ENCODE results near the gene SORCS1.

The SORCS1 gene

DNA sequence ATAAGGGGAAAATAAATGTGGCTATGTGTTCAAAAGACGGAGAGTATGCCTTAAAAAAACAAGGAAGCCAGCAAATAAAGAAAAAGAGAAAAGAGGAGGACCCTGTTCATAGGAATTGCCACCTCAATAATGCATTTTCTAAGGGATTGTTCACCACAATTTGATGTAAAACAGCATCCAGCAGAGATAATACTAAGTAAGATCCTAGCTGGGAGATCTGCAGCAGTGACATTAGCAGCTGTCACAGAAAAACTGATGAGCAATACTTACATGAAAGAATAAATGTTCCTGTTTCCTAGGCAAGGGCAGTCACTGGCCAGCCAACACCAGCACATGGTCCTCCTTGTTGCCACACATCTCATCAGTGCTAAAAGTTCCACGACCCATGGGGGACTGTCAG lies 391.5 kb downstream of the SORCS1 start (continued):
- TF ChIP-seq, protein P1, sequence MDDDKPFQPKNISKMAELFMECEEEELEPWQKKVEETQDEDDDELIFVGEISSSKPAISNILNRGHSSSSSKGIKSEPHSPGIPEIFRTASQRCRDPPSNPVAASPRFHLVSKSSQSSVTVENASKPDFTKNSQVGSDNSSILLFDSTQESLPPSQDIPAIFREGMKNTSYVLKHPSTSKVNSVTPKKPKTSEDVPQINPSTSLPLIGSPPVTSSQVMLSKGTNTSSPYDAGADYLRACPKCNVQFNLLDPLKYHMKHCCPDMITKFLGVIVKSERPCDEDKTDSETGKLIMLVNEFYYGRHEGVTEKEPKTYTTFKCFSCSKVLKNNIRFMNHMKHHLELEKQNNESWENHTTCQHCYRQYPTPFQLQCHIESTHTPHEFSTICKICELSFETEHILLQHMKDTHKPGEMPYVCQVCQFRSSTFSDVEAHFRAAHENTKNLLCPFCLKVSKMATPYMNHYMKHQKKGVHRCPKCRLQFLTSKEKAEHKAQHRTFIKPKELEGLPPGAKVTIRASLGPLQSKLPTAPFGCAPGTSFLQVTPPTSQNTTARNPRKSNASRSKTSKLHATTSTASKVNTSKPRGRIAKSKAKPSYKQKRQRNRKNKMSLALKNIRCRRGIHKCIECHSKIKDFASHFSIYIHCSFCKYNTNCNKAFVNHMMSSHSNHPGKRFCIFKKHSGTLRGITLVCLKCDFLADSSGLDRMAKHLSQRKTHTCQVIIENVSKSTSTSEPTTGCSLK (tag by site-specific recombination; IDR thresholded peaks at IDR 0.05): no peak
- no peak for TF ChIP-seq ZBTB1 (tag by site-specific recombination; IDR thresholded peaks at IDR 0.05)

DNA sequence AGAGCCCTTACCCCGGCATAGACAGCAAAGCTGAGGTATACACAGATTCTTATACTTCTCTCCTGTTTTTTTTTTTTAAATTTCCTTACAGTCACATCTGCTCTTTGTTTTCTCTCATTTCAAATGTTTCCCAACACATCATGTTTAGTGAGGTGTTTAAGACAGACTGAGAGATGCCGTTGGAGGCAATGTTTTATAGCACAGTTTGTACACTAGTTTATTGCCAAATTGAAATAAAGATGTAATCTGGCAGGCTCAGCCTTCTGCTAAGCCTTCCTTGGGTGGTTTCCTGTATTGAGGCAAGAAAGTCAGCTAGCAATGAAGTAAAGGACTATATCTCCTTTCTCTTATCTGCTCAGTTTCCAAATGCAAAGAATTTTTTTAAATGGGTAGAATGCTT lies 393.4 kb downstream of the SORCS1 start:
- Histone ChIP-seq H3K4me3 (ENCODE audit: low read depth, low read length) (no peak overlapping the region), H3K36me3 (ENCODE audit: control insufficient read depth in 2 of 2, insufficient read depth in 1 of 2, low read length in 2 of 2) (no peaks in the 10 kb centered on the region), H3K9me3 (ENCODE audit: control insufficient read depth, insufficient read depth, low read depth, low read length) (no peaks in the 10 kb centered on the region), H3K4me1 (ENCODE audit: control insufficient read depth, insufficient read depth, low read length) (no peaks in the 10 kb centered on the region), H3K27ac (ENCODE audit: extremely low read depth, low read depth, low read length) (no peak overlapping the region)
- ChIA-PET CTCF (no interaction called here), POLR2A (no interaction called here)
- TF ChIP-seq SCRT2 (tag by site-specific recombination; IDR thresholded peaks at IDR 0.05): no peak
- no peak for TF ChIP-seq ZNF558 (tag by site-specific recombination; IDR thresholded peaks at IDR 0.05)
- no peak for TF ChIP-seq ZNF311 (tag by site-specific recombination; IDR thresholded peaks at IDR 0.05; ENCODE audit: borderline replicate concordance)
- TF ChIP-seq ZNF221 (tag by site-specific recombination; IDR thresholded peaks at IDR 0.05; ENCODE audit: borderline replicate concordance): no peak
- TF ChIP-seq RBAK (tag by site-specific recombination; IDR thresholded peaks at IDR 0.05): no peak
- TF ChIP-seq, protein P2, sequence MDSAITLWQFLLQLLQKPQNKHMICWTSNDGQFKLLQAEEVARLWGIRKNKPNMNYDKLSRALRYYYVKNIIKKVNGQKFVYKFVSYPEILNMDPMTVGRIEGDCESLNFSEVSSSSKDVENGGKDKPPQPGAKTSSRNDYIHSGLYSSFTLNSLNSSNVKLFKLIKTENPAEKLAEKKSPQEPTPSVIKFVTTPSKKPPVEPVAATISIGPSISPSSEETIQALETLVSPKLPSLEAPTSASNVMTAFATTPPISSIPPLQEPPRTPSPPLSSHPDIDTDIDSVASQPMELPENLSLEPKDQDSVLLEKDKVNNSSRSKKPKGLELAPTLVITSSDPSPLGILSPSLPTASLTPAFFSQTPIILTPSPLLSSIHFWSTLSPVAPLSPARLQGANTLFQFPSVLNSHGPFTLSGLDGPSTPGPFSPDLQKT (IDR thresholded peaks at IDR 0.05; ENCODE audit: borderline replicate concordance, low read depth, low read length): no peak
- TF ChIP-seq ZNF777 (tag by site-specific recombination; IDR thresholded peaks at IDR 0.05; ENCODE audit: borderline replicate concordance): no peak
- TF ChIP-seq ZNF623 (tag by site-specific recombination; IDR thresholded peaks at IDR 0.05): no peak
- no peak for TF ChIP-seq ZNF16 (tag by site-specific recombination; IDR thresholded peaks at IDR 0.05; ENCODE audit: low read depth)
- no peak for TF ChIP-seq HOXC10 (CRISPR knock-in tag; IDR thresholded peaks at IDR 0.05)
- no peak for TF ChIP-seq ZNF544 (tag by site-specific recombination; IDR thresholded peaks at IDR 0.05)

DNA sequence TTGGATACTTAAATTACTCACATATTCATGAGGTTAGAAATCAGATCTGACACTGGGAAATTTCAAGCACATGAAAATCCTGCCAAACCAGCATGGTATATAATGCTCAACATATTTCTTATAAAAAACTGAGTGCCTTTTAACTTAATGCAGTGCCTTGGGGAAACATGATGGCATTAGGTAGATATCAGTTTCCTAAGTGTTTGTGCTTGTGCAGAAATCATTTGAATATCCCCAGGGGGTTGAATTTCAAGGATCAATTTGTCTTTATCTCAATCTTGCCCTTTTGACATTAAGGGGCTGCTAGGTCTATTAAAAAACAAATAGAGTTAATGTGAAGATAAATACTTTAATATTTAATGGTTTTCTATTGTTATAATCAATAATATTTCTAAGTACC lies 396.3 kb downstream of the SORCS1 start:
- no peak overlapping the region for H3K27ac ChIP-seq (ENCODE audit: extremely low read depth, low read depth, low read length)
- ChIA-PET POLR2A (no interaction called here), CTCF (no interaction called here)
- no peak overlapping the region for H3K4me3 ChIP-seq (ENCODE audit: low read depth, low read length)
- no peaks in the 10 kb centered on the region for H3K4me1 ChIP-seq (ENCODE audit: control insufficient read depth, insufficient read depth, low read length)
- TF ChIP-seq, protein P3, sequence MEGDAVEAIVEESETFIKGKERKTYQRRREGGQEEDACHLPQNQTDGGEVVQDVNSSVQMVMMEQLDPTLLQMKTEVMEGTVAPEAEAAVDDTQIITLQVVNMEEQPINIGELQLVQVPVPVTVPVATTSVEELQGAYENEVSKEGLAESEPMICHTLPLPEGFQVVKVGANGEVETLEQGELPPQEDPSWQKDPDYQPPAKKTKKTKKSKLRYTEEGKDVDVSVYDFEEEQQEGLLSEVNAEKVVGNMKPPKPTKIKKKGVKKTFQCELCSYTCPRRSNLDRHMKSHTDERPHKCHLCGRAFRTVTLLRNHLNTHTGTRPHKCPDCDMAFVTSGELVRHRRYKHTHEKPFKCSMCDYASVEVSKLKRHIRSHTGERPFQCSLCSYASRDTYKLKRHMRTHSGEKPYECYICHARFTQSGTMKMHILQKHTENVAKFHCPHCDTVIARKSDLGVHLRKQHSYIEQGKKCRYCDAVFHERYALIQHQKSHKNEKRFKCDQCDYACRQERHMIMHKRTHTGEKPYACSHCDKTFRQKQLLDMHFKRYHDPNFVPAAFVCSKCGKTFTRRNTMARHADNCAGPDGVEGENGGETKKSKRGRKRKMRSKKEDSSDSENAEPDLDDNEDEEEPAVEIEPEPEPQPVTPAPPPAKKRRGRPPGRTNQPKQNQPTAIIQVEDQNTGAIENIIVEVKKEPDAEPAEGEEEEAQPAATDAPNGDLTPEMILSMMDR (tag by site-specific recombination; IDR thresholded peaks at IDR 0.05): no peak
- peak; percentile 57; the same call in 1 of the 2 replicates for TF ChIP-seq TCF7L2 (IDR thresholded peaks at IDR 0.05; ENCODE audit: borderline replicate concordance, low read depth, low read length)
- H3K9me3 ChIP-seq (ENCODE audit: control insufficient read depth, insufficient read depth, low read depth, low read length): no peaks in the 10 kb centered on the region
- H3K36me3 ChIP-seq (ENCODE audit: control insufficient read depth in 2 of 2, insufficient read depth in 1 of 2, low read length in 2 of 2): no peaks in the 10 kb centered on the region

DNA sequence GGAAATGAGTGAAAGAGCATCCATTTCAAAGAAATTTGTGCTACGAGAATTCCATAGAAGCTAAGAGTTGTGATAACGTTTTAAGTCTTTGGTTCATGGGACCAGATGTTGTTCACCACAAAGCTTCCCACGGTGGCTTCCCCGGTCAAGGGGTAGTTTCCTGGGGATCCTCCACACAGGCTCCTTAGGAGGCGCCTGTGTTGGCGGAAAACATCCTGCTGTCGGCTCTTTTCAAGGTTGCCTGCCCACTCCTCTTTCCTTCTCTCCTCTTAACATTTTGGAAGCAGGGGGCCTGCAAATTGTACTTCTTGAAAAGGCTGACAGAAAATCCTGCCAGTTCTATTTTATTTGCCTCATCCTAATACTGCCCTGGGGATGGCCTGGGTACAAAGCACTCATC lies 398.6 kb downstream of the SORCS1 start:
- no peaks in the 10 kb centered on the region for H3K9me3 ChIP-seq (ENCODE audit: control insufficient read depth, insufficient read depth, low read depth, low read length)
- POLR2A ChIA-PET: no interaction called here
- H3K4me3 ChIP-seq (ENCODE audit: low read depth, low read length): no peak overlapping the region
- H3K36me3 ChIP-seq (ENCODE audit: control insufficient read depth in 2 of 2, insufficient read depth in 1 of 2, low read length in 2 of 2): no peaks in the 10 kb centered on the region
- no peaks in the 10 kb centered on the region for H3K4me1 ChIP-seq (ENCODE audit: control insufficient read depth, insufficient read depth, low read length)
- no peak overlapping the region for H3K27ac ChIP-seq (ENCODE audit: extremely low read depth, low read depth, low read length)
- CTCF ChIA-PET: interaction anchor here (0.5 to 1.5 kb wide), 2 partner anchors 60 to 66 kb away, joined by 3 to 6 read pairs; no protein-coding TSS in a partner anchor
- TF ChIP-seq ZNF23 (tag by site-specific recombination; IDR thresholded peaks at IDR 0.05; ENCODE audit: borderline replicate concordance) (no peak), KLF7 (tag by site-specific recombination; IDR thresholded peaks at IDR 0.05; ENCODE audit: borderline replicate concordance) (no peak), ZNF596 (tag by site-specific recombination; IDR thresholded peaks at IDR 0.05) (no peak)
- TF ChIP-seq, protein P4, sequence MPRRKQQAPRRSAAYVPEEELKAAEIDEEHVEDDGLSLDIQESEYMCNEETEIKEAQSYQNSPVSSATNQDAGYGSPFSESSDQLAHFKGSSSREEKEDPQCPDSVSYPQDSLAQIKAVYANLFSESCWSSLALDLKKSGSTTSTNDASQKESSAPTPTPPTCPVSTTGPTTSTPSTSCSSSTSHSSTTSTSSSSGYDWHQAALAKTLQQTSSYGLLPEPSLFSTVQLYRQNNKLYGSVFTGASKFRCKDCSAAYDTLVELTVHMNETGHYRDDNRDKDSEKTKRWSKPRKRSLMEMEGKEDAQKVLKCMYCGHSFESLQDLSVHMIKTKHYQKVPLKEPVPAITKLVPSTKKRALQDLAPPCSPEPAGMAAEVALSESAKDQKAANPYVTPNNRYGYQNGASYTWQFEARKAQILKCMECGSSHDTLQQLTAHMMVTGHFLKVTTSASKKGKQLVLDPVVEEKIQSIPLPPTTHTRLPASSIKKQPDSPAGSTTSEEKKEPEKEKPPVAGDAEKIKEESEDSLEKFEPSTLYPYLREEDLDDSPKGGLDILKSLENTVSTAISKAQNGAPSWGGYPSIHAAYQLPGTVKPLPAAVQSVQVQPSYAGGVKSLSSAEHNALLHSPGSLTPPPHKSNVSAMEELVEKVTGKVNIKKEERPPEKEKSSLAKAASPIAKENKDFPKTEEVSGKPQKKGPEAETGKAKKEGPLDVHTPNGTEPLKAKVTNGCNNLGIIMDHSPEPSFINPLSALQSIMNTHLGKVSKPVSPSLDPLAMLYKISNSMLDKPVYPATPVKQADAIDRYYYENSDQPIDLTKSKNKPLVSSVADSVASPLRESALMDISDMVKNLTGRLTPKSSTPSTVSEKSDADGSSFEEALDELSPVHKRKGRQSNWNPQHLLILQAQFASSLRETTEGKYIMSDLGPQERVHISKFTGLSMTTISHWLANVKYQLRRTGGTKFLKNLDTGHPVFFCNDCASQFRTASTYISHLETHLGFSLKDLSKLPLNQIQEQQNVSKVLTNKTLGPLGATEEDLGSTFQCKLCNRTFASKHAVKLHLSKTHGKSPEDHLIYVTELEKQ (tag by site-specific recombination; IDR thresholded peaks at IDR 0.05; ENCODE audit: borderline replicate concordance): no peak

Measured in HEK293 (cell line).